T-helper 17 cell (primary cell): ENCODE results near the gene TNPO2. TPM values are rescaled to one million over a fixed set of nuclear protein-coding genes. Genes with fewer than 3 reads are reported as not detected.
A peak's percentile ranks its signal among the peaks of the same experiment; 100 is the strongest.
"Not testable (repeated sequence)": the region's sequence is repeated elsewhere in the genome, so short reads cannot be mapped to it uniquely, and the experiment has no call there.

ENCODE experiments used
- ATAC-seq: fragments of 150-1000 bp; cut with Tn5 transposase; 2 replicates; pipeline ENCODE4 v1.10.0; 2021; ENCODE audit warnings: mild to moderate bottlenecking, moderate library complexity
- DNase-seq, 3 donors: peaks; one replicate each; pipeline versions ENCODE4 v3.0.0 to v3.0.0-alpha.2; 2020 to 2021
- H3K9me3 ChIP-seq: one replicate; pipeline ENCODE4 v1.7.0; 2013; ENCODE audit warnings: low read length, mild to moderate bottlenecking; ENCODE audit not compliant: control insufficient read depth, poor library complexity, severe bottlenecking
- H3K27ac Mint-ChIP-seq: one replicate; pipeline ENCODE4 v1.8.0; 2022; ENCODE audit warnings: mild to moderate bottlenecking, moderate library complexity, mixed read lengths
- H3K27me3 Mint-ChIP-seq: one replicate; pipeline ENCODE4 v1.8.0; 2022; ENCODE audit warnings: mixed read lengths
- H3K36me3 Mint-ChIP-seq: one replicate; pipeline ENCODE4 v1.8.0; 2022; ENCODE audit warnings: low read depth, mixed read lengths
- H3K4me1 Mint-ChIP-seq: one replicate; pipeline ENCODE4 v1.8.0; 2022; ENCODE audit warnings: mild to moderate bottlenecking, mixed read lengths
- H3K4me3 Mint-ChIP-seq: one replicate; pipeline ENCODE4 v1.8.0; 2022; ENCODE audit warnings: mild to moderate bottlenecking, moderate library complexity, mixed read lengths
- total RNA-seq, 4 donors: library from RNA in 2 of 4; stranded (reverse) in 2 of 4; gene quantifications; one replicate each; pipeline ENCODE4 v1.2.3 and lab custom pipeline; 2022 to 2026

Gene TNPO2
- total RNA-seq, 2 donors from 2014 or later = 48.6 to 60.0 TPM

DNA sequence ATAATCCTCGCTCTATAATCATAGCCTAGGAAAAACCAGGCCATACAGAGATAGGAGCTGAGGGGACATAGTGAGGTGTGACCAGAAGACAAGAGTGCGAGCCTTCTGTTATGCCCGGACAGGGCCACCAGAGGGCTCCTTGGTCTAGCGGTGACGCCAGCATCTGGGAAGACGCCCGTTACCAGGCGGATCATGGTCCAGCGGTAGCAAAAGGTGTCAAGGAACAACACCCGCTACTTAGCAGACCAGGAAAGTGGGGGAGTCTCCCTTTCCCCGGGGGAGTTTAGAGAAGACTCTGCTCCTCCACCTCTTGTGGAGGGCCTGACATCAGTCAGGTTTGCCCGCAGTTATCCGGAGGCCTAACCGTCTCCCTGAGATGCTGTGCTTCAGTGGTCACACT is 11.7 kb downstream of the TNPO2 start:
- not testable (repeated sequence) for DNase-seq, H3K4me1 Mint-ChIP-seq, H3K9me3 ChIP-seq, H3K4me3 Mint-ChIP-seq, H3K36me3 Mint-ChIP-seq, ATAC-seq, H3K27me3 Mint-ChIP-seq, H3K27ac Mint-ChIP-seq

DNA sequence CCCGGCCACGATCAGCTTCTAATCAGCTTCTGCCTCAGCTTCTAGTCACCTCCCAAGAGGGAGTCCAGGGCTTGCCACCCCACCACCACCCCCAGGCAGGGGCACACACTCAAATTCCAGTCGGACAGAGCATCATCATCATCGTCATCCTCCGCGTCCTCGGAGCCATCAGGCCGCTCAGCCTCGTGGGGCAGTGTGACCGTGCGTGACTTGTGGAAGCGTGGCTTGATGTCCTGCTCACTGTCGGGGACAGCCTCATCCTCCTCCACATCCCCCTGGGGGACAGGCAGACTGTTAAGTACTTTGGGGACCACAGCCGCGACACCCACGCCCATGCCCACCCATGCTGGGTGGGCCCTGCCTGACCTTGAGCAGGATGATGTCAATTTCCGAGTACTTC is 12.5 kb downstream of the TNPO2 start:
- DNase-seq (no peak), ATAC-seq (no peak)
- Mint-ChIP-seq H3K4me3 (no peak overlapping the region), H3K4me1 (no peaks in the 10 kb centered on the region), H3K36me3 (peaks cover 2% of the 10 kb centered on the region), H3K27me3 (no peaks in the 10 kb centered on the region), H3K27ac (no peak overlapping the region)
- no peaks in the 10 kb centered on the region for H3K9me3 ChIP-seq

DNA sequence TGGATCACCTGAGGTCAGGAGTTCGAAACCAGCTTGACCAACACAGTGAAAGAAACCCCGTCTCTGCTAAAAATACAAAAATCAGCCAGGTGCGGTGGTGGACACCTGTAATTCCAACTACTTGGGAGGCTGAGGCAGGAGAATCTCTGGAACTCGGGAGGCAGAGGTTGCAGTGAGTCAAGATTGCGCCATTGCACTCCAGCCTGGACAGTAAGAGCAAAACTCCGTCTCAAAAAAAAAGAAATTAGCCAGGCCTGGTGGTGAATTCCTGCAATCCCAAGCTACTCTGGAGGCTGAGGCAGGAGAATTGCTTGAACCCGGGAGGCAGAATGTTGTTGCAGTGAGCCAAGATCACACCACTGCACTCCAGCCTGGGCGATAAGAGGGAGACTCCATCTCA is 15.1 kb downstream of the TNPO2 start:
- Mint-ChIP-seq H3K27me3 (no peaks in the 10 kb centered on the region), H3K4me3 (no peak overlapping the region), H3K27ac (no peak overlapping the region), H3K36me3 (peaks cover 4% of the 10 kb centered on the region), H3K4me1 (no peaks in the 10 kb centered on the region)
- no peak for ATAC-seq
- no peaks in the 10 kb centered on the region for H3K9me3 ChIP-seq
- no peak for DNase-seq

DNA sequence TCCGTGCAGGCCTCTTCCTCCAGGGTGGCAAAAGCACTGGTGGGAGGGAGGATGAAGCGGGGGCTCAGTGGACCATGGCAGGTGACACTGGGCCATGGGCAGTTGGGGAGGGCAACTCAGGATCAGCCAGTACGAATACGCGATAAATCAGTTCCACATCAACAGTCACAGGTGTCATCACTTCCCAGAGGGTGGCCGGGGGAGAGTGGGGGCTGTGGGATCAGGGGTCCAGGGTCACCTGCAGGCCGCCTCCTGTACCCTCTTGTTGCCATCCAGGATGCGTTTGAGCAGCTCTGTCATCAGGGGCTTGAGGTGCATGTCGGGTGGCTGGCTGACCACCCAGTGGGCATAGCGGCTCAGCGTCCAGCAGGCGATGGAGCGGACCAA is 17.4 kb downstream of the TNPO2 start:
- DNase-seq = no peak

DNA sequence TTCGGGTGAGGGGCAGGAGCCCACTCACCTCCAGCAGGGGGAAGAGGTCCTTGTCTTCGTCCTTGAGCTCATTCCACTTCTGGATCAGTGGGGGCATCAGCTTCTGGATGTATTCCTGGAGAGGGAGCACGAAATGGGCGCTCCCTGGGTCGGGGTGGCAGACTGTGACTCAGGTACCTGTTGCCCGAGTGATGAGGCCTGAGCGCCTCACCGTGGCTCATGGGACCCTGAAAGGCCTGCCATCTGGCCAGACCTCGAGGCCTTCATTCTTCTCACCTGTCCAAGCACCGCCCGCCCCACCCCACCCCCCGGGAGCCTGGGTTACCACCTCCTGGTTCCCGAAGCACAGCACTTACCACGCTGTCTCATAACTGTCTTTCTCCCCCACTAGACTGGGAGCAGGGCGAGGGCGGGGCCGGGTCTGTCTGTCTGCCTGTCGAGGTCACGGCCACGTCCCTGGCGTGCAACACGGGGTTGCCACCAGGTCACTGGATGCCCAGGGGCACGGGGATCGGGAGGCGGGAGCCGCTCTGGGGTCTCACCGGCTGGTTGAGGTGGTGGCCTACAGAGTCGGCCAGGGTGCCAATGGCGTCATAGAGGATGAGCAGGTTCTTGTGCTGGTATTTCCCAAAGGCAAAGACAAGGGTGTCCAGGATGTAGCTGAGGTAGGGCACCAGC is 17.9 kb downstream of the TNPO2 start:
- no peaks in the 10 kb centered on the region for H3K9me3 ChIP-seq
- Mint-ChIP-seq H3K4me3 (no peak overlapping the region), H3K27ac (no peak overlapping the region), H3K36me3 (peaks cover 5% of the 10 kb centered on the region), H3K27me3 (no peaks in the 10 kb centered on the region), H3K4me1 (no peaks in the 10 kb centered on the region)
- DNase-seq = no peak
- no peak for ATAC-seq

More for the DNA sequence above, 17.4 kb downstream of the TNPO2 start:
- Mint-ChIP-seq H3K27me3 (no peaks in the 10 kb centered on the region), H3K4me3 (no peak overlapping the region), H3K36me3 (peaks cover 5% of the 10 kb centered on the region), H3K4me1 (no peaks in the 10 kb centered on the region), H3K27ac (no peak overlapping the region)
- H3K9me3 ChIP-seq = no peaks in the 10 kb centered on the region
- ATAC-seq = no peak

DNA sequence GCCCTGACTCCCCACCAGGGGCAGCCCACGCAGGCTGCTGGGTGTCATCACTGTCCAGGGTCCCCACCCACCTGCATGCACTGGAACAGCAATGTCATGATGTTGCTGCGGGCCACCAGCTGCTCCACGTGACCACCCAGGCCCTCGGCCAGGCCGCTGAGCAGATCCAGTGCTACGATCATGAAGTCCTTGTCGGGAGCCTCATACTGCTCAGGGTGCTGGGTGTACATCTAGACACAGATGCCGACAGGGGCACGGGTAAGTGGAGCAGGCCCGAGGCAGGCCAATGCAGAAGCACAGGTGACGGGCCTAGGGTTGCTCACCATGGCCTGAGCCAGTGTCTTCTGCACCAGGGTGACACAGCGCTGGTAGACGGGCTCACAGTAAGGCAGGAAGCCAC is 18.6 kb downstream of the TNPO2 start:
- Mint-ChIP-seq H3K4me3 (no peak overlapping the region), H3K36me3 (peaks cover 5% of the 10 kb centered on the region), H3K4me1 (no peaks in the 10 kb centered on the region), H3K27ac (no peak overlapping the region), H3K27me3 (no peaks in the 10 kb centered on the region)
- H3K9me3 ChIP-seq = no peaks in the 10 kb centered on the region
- ATAC-seq (no peak), DNase-seq (no peak)

DNA sequence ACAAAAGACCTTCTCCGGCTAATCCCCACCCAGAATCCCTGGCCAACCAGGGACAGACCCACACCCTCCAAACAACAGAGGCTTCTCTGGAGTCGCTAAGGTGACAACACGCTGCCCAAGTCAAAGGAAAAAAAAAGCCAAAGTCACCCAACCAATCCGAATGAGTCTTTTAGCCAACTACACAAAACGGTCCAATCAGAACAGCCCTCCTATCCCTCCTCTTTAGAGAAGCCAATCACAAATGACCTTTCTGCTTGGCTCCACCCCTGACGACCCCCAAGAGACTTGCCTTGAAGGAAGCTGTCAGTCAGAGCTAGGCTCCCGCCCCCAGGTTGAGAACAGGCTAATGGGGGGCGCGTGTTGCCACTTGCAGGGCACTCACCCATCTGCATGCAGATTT is 20.7 kb downstream of the TNPO2 start:
- DNase-seq (no peak), ATAC-seq (no peak)
- Mint-ChIP-seq H3K4me3 (no peak overlapping the region), H3K4me1 (peaks cover 4% of the 10 kb centered on the region), H3K36me3 (peaks cover 7% of the 10 kb centered on the region), H3K27me3 (no peaks in the 10 kb centered on the region), H3K27ac (no peak overlapping the region)
- H3K9me3 ChIP-seq = no peaks in the 10 kb centered on the region

DNA sequence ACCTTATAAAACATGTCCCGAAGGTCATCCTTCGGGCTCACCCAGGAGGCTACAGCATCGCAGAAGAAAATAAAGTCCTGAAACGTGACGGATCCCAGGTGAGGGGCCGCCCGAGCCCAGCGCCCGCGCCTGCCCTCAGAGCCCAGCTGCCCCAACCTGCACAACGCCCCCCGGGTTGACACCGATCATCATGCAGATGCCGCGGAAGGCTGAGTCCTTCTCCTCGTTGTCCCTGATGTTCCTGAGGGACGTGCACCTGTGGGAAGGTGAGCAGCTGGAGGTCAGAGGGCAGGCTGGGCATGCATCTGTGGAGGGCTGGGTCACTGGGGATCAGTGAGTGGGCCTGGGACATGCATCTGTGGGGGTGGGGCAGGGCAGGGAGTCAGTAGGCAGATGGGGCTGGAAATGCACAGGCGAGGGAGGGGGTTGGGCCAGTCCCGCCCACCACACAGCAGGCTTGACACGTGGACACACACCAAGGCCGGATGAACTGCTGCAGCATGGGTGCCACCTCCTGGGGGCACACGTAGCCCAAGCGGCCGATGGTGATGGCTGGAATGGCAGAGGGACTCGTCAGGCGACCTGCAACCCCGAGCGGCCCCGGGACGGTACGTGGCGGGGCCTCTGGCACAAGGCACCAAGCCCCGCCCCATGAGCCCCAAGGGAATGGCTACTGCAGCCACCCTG is 22.0 kb downstream of the TNPO2 start:
- DNase-seq = no peak
- Mint-ChIP-seq H3K4me1 (peaks cover 6% of the 10 kb centered on the region), H3K4me3 (no peak overlapping the region), H3K27me3 (no peaks in the 10 kb centered on the region), H3K27ac (no peak overlapping the region), H3K36me3 (peaks cover 7% of the 10 kb centered on the region)
- H3K9me3 ChIP-seq = no peaks in the 10 kb centered on the region
- ATAC-seq = no peak

DNA sequence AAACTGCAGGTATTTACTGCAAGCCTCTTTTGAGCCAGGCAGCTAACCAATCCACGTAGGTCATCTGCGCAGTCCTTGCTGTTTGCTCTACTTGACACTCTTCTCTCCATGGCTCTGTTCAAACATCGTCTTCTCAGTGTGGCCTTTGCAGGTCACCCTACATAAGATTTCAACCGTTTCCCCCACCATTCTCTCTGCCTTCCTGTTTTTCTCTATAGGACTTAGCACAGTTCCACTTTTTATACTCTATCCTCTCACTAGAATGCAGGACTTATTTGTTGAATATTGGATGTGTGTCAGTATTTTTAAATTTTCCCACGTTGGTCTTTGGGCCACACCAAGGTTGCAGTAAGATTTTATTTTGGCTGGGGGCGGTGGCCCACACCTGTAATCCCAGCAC is 25.6 kb downstream of the TNPO2 start:
- peak overlapping the region; percentile 29 for H3K27ac Mint-ChIP-seq
- H3K4me1 Mint-ChIP-seq = peaks cover 9% of the 10 kb centered on the region
- H3K36me3 Mint-ChIP-seq = peaks cover 4% of the 10 kb centered on the region
- no peaks in the 10 kb centered on the region for H3K27me3 Mint-ChIP-seq
- no peak for DNase-seq
- peak overlapping the region; percentile 69 for H3K4me3 Mint-ChIP-seq
- no peak for ATAC-seq
- no peaks in the 10 kb centered on the region for H3K9me3 ChIP-seq

DNA sequence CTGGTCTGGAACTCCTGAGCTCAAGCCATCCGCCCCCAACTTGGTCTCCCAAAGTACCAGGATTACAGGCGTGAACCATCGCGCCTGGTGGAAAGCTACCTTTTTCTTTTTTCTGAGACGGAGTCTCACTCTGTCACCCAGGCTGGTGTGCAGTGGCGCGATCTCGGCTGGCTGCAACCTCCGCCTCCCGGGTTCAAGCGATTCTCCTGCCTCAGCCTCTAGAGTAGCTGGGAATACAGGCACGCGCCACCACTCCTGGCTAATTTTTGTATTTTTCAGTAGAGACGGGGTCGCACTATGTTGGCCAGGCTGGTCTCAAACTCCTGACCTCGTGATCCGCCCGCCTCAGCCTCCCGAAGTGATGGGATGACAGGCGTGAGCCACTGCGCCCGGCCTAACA is 26.3 kb downstream of the TNPO2 start:
- ATAC-seq, H3K27me3 Mint-ChIP-seq, H3K4me1 Mint-ChIP-seq: not testable (repeated sequence)

DNA sequence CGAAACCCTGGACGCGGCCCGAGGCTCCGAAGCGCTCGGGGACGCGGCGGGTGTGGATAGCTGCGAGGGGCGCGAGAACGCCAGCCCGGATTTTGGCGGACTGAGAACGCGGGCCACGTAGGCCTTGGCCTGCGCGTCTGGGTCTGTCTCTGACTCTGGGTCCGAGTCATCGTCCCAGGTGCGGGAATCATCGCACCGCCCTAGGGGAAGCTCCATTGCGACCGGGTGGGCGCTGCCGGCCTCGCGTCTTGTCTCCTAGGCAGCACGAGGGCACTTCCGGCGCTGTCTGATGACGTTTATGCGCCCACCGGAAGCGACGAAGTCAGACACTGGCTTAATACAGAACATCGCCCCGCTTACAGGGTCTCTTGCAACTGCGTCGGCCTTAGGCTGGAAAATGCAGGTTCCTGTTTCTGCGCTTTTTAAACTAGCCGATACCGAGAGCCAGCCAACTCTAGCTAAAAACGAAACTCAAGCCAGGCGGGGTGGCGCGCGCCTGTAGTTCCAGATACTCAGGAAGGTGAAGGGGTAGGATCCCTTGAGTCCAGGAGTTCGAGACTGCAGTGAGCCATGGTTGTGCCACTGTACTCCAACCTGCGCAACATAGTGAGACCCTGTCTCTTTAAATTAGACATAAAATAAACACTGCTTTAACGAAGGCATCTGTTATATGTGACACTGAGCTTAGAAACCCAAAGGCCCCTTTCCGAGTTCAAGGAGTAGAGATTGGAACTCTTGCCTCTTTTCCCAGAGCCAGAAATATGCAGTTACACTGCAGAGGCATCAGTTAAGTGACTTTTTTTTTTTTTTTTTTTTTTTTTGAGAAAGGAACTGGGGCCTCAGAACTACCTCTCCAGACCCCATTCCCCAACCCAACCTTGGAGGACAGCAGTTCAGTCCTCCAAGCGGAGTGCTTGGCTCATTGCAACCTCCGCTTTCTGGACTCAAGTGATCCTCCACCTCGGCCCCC is 27.1 kb downstream of the TNPO2 start, which contains the start of gene FBXW9:
FBXW9 (minus strand) TSS at position 266 of the 970 bp plus-strand sequence; CDS start at position 216, 50 bp downstream.
- peak within 1 kb of the TSS; percentile 89 for H3K4me3 Mint-ChIP-seq
- peaks cover 2% of the 10 kb centered on the region for H3K36me3 Mint-ChIP-seq
- H3K27ac Mint-ChIP-seq = peak within 1 kb of the TSS; percentile 93
- no peaks in the 10 kb centered on the region for H3K9me3 ChIP-seq
- H3K4me1 Mint-ChIP-seq = peaks cover 9% of the 10 kb centered on the region
- no peaks in the 10 kb centered on the region for H3K27me3 Mint-ChIP-seq
- DNase-seq (peak; percentile 88 to 97 (median 89)), ATAC-seq (peak; percentile 93)

More for the DNA sequence above, 26.3 kb downstream of the TNPO2 start:
- H3K4me3 Mint-ChIP-seq = peak overlapping the region; percentile 59
- DNase-seq, H3K9me3 ChIP-seq, H3K27ac Mint-ChIP-seq, H3K36me3 Mint-ChIP-seq: not testable (repeated sequence)

DNA sequence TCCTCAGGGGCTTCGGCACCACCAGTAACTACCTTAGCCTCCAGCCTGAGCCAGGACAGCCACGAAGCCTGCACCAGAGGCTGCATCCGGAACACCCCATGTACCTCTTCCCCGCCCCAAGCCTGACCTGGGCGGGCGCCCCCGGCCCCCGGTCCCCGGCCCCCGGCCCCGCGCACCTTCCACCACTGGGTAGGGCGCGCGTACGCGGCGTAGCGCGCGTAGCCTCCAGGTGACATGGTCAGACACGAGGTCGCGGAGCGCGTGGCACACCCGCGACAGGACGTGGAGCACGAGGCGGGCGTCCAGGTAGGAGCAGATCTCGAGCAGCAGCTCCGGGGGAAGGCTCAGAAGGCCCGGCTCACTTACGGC is 27.8 kb downstream of the TNPO2 start:
- ATAC-seq (peak; percentile 35), DNase-seq (no peak)
- peak overlapping the region; percentile 89 for H3K4me3 Mint-ChIP-seq
- H3K27ac Mint-ChIP-seq = peak overlapping the region; percentile 93
- H3K4me1 Mint-ChIP-seq = peaks cover 9% of the 10 kb centered on the region
- H3K9me3 ChIP-seq = no peaks in the 10 kb centered on the region
- no peaks in the 10 kb centered on the region for H3K27me3 Mint-ChIP-seq
- peaks cover 2% of the 10 kb centered on the region for H3K36me3 Mint-ChIP-seq

DNA sequence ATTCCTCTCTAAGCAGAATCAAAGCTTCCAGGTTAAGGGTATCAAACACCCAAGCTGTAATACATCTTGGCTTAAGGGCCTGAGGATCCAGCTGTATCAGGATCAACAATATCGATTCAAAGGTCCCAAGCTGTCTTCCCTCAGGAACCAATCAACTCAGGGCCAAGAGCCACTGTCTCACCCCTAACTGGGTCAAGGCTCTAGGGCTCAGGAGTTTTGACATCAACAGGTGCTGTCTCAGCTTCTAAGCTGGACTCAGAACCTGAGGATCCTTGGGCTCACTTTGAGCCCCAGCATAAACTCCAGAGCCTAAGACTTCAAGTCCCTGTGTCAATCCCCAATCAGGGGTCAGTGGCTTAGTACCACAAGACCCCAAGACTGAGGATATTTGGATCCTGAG is 28.2 kb downstream of the TNPO2 start:
- H3K9me3 ChIP-seq = no peaks in the 10 kb centered on the region
- no peak for DNase-seq
- no peak for ATAC-seq
- Mint-ChIP-seq H3K4me3 (peak overlapping the region; percentile 89), H3K27ac (no peak overlapping the region), H3K4me1 (peaks cover 9% of the 10 kb centered on the region), H3K27me3 (no peaks in the 10 kb centered on the region), H3K36me3 (peaks cover 2% of the 10 kb centered on the region)
